K562 (cell line): ENCODE measurements around the gene LAPTM4A.

Experiments
- CREB3 ChIP-seq: fragments of 450-650 bp; conservative IDR thresholded peaks from 2 replicates; pipeline ENCODE4 v1.6.1; 2016; ENCODE audit warnings: missing genetic modification characterization, low read depth, mild to moderate bottlenecking, missing compliant biosample characterization, moderate library complexity
- FOXA1 ChIP-seq: fragments of 450-650 bp; IDR thresholded peaks from 2 replicates; pipeline ENCODE4 v1.6.1; 2016; ENCODE audit warnings: mild to moderate bottlenecking, borderline replicate concordance
- KAT7 ChIP-seq: sonication (generic); formaldehyde crosslinking; IDR thresholded peaks from 2 replicates; pipeline ENCODE4 v1.8.0; 2022; ENCODE audit warnings: missing genetic modification reagents, mild to moderate bottlenecking, borderline replicate concordance
- MAZ ChIP-seq, 2 experiments: fragments of 450-650 bp in 1 of 2; sonication (generic) in 1 of 2; formaldehyde crosslinking; IDR thresholded peaks in 1 of 2; conservative IDR thresholded peaks in 1 of 2; 2 replicates each; pipeline versions ENCODE4 v1.4.0 to v1.5.0; 2020; ENCODE audit warnings: mild to moderate bottlenecking in 1 of 2, missing genetic modification reagents in 1 of 2
- ZNF140 ChIP-seq: fragments of 250-450 bp; sonication (Bioruptor Pico); IDR thresholded peaks from 2 replicates; pipeline ENCODE4 v1.8.0; 2021; ENCODE audit warnings: moderate library complexity, mild to moderate bottlenecking, inconsistent platforms

- TF ChIP-seq CREB3 (tag): no peak
- no peak for TF ChIP-seq ZNF140
- no peak for TF ChIP-seq FOXA1
- TF ChIP-seq KAT7 (CRISPR knock-in tag): no peak
- no peak for TF ChIP-seq MAZ (CRISPR knock-in tag; conservative IDR thresholded peaks at IDR 0.05 in 1 of 2, IDR thresholded peaks at IDR 0.05 in 1 of 2)
Measured at GRCh38 chr2:20064841-20065240, 13.4 kb upstream of the LAPTM4A start.
